HEK293 (cell line): ENCODE data around the gene ITGB2.
A peak's percentile ranks its signal among the peaks of the same experiment; 100 is the strongest.

ENCODE experiments used
- CTCF ChIA-PET: fragments of 350-600 bp; formaldehyde crosslinking; extraction: SDS; loops from one replicate; lab custom pipeline; 2021; ENCODE audit warnings: antibody characterized with exemption; lab: Yijun Ruan, JAX
- POLR2A ChIA-PET: fragments of 300-600 bp; formaldehyde crosslinking; extraction: SDS; loops from one replicate; lab custom pipeline; 2020; ENCODE audit warnings: antibody characterized with exemption, inconsistent platforms; lab: Yijun Ruan, JAX
- H3K27ac ChIP-seq: fragments of 200-500 bp; sonication (Bioruptor generic); 2 replicates; pipeline ENCODE4 v1.5.1; 2014; ENCODE audit warnings: low read depth, low read length, control low read depth, inconsistent platforms; ENCODE audit errors: extremely low read depth
- H3K36me3 ChIP-seq, 2 experiments: fragments of 200-500 bp in 1 of 2; sonication (Bioruptor generic) in 1 of 2; 1 replicate in 1 of 2; 2 replicates in 1 of 2; pipeline ENCODE4 v1.5.1; 2014 to 2017; ENCODE audit warnings: inconsistent platforms in 2 of 2, low read length in 2 of 2; ENCODE audit not compliant: control insufficient read depth in 2 of 2, insufficient read depth in 1 of 2
- H3K4me1 ChIP-seq: fragments of 200-500 bp; sonication (Bioruptor generic); 2 replicates; pipeline ENCODE4 v1.5.1; 2014; ENCODE audit warnings: mild to moderate bottlenecking, low read length, inconsistent platforms; ENCODE audit not compliant: control insufficient read depth, insufficient read depth
- H3K4me3 ChIP-seq: 2 replicates; pipeline ENCODE4 v1.5.1; 2011; ENCODE audit warnings: low read depth, mild to moderate bottlenecking, control low read depth, low read length, moderate library complexity
- H3K9me3 ChIP-seq: fragments of 200-500 bp; sonication (Bioruptor generic); 2 replicates; pipeline ENCODE4 v1.5.1; 2014; ENCODE audit warnings: low read depth, low read length, inconsistent platforms; ENCODE audit not compliant: control insufficient read depth, insufficient read depth
- BCL11A ChIP-seq: fragments of 450-650 bp; formaldehyde crosslinking; IDR thresholded peaks from 2 replicates; pipeline ENCODE4 v1.5.1; 2016; ENCODE audit warnings: low read depth, missing biosample characterization, missing genetic modification characterization
- EGR2 ChIP-seq: fragments of 450-650 bp; formaldehyde crosslinking; IDR thresholded peaks from 2 replicates; pipeline ENCODE4 v1.5.1; 2016; ENCODE audit warnings: low read depth, missing biosample characterization, missing genetic modification characterization
- FEZF1 ChIP-seq: fragments of 450-650 bp; formaldehyde crosslinking; IDR thresholded peaks from 2 replicates; pipeline ENCODE4 v1.5.1; 2016; ENCODE audit warnings: missing biosample characterization, missing genetic modification characterization
- GLIS1 ChIP-seq: fragments of 450-650 bp; formaldehyde crosslinking; IDR thresholded peaks from 2 replicates; pipeline ENCODE4 v1.5.1; 2016; ENCODE audit warnings: missing biosample characterization, missing genetic modification characterization
- KLF1 ChIP-seq: fragments of 450-650 bp; formaldehyde crosslinking; IDR thresholded peaks from 2 replicates; pipeline ENCODE4 v1.5.1; 2016; ENCODE audit warnings: missing biosample characterization, missing genetic modification characterization
- OVOL3 ChIP-seq: fragments of 450-650 bp; formaldehyde crosslinking; IDR thresholded peaks from 2 replicates; pipeline ENCODE4 v1.5.1; 2016; ENCODE audit warnings: missing biosample characterization, missing genetic modification characterization
- ZNF140 ChIP-seq: fragments of 450-650 bp; formaldehyde crosslinking; IDR thresholded peaks from 2 replicates; pipeline ENCODE4 v1.5.1; 2016; ENCODE audit warnings: missing biosample characterization, missing genetic modification characterization
- ZNF266 ChIP-seq: fragments of 450-650 bp; formaldehyde crosslinking; IDR thresholded peaks from 2 replicates; pipeline ENCODE4 v1.5.1; 2016; ENCODE audit warnings: missing biosample characterization, missing genetic modification characterization, low read depth
- ZNF302 ChIP-seq: fragments of 450-650 bp; formaldehyde crosslinking; IDR thresholded peaks from 2 replicates; pipeline ENCODE4 v1.5.1; 2016; ENCODE audit warnings: missing biosample characterization, missing genetic modification characterization, low read depth
- ZNF501 ChIP-seq: fragments of 450-650 bp; formaldehyde crosslinking; IDR thresholded peaks from 2 replicates; pipeline ENCODE4 v1.5.1; 2016; ENCODE audit warnings: missing biosample characterization, missing genetic modification characterization
- ZNF544 ChIP-seq: fragments of 450-650 bp; formaldehyde crosslinking; IDR thresholded peaks from 2 replicates; pipeline ENCODE4 v1.5.0; 2017; ENCODE audit warnings: missing biosample characterization, missing genetic modification characterization
- ZNF600 ChIP-seq: fragments of 450-650 bp; formaldehyde crosslinking; IDR thresholded peaks from 2 replicates; pipeline ENCODE4 v1.5.1; 2016; ENCODE audit warnings: missing biosample characterization, missing genetic modification characterization
- ZNF623 ChIP-seq: fragments of 450-650 bp; formaldehyde crosslinking; IDR thresholded peaks from 2 replicates; pipeline ENCODE4 v1.5.1; 2016; ENCODE audit warnings: missing biosample characterization, missing genetic modification characterization
- ZNF677 ChIP-seq: fragments of 450-650 bp; IDR thresholded peaks from 2 replicates; pipeline ENCODE4 v1.5.0; 2018; ENCODE audit warnings: missing biosample characterization, mild to moderate bottlenecking, missing genetic modification characterization, moderate library complexity
- ZNF785 ChIP-seq: fragments of 450-650 bp; formaldehyde crosslinking; IDR thresholded peaks from 2 replicates; pipeline ENCODE4 v1.5.1; 2016; ENCODE audit warnings: missing biosample characterization, missing genetic modification characterization
- TF ChIP-seq, protein P1 (sequence below): fragments of 450-650 bp; formaldehyde crosslinking; IDR thresholded peaks from 2 replicates; pipeline ENCODE4 v1.5.1; 2016; ENCODE audit warnings: missing biosample characterization, missing genetic modification characterization, borderline replicate concordance
- TF ChIP-seq, protein P2 (sequence below): fragments of 450-650 bp; formaldehyde crosslinking; IDR thresholded peaks from 2 replicates; pipeline ENCODE4 v1.5.1; 2016; ENCODE audit warnings: missing biosample characterization, missing genetic modification characterization
- TF ChIP-seq, protein P3 (sequence below): fragments of 450-650 bp; formaldehyde crosslinking; IDR thresholded peaks from 2 replicates; pipeline ENCODE4 v1.5.1; 2016; ENCODE audit warnings: missing biosample characterization, missing genetic modification characterization
- TF ChIP-seq, protein P4 (sequence below): fragments of 450-650 bp; formaldehyde crosslinking; IDR thresholded peaks from 2 replicates; pipeline ENCODE4 v1.5.1; 2016; ENCODE audit warnings: missing biosample characterization, missing genetic modification characterization
- TF ChIP-seq, protein P5 (sequence below): fragments of 450-650 bp; formaldehyde crosslinking; IDR thresholded peaks from 2 replicates; pipeline ENCODE4 v1.5.1; 2016; ENCODE audit warnings: missing biosample characterization, missing genetic modification characterization
- TF ChIP-seq, protein P6 (sequence below): fragments of 450-650 bp; formaldehyde crosslinking; IDR thresholded peaks from 2 replicates; pipeline ENCODE4 v1.5.1; 2016; ENCODE audit warnings: missing biosample characterization, missing genetic modification characterization
- TF ChIP-seq, protein P7 (sequence below): fragments of 450-650 bp; formaldehyde crosslinking; IDR thresholded peaks from 2 replicates; pipeline ENCODE4 v1.5.1; 2016; ENCODE audit warnings: missing biosample characterization, missing genetic modification characterization

The ITGB2 gene

DNA sequence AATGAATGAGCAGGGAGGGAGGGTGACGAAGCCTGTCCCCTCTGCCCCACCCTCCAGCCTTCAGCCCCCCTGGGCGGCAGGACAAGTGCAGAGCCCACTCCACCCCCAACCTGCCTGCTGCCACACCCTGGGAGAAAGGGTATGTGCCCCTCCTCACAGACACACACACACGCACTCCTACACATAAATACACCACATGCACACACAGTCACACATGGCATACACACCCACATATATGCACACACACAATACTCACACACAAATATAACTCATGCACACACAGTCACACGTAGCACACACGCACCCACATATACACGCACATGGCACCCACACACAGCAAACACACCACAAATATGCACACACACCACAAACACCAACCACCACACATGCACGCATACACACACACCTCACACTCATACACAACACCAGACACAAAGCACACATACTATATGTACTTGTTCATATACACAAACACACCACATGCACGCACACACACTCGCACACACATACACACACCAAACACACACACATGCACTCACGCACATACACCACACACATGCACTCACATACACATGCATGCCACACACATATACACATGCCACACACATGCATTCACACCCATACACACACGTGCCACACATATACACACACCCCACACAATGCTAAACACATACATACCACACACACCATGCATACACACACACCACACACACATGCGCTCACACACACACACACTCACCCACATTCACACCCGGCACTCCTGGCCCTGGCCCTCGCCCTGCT is 16.4 kb downstream of the ITGB2 start:
- Histone ChIP-seq H3K4me1 (no peaks in the 10 kb centered on the region), H3K4me3 (no peak overlapping the region), H3K9me3 (no peaks in the 10 kb centered on the region), H3K27ac (no peak overlapping the region), H3K36me3 (no peaks in the 10 kb centered on the region)
- POLR2A ChIA-PET: no interaction called here
- CTCF ChIA-PET: no interaction called here
- TF ChIP-seq, protein P1, sequence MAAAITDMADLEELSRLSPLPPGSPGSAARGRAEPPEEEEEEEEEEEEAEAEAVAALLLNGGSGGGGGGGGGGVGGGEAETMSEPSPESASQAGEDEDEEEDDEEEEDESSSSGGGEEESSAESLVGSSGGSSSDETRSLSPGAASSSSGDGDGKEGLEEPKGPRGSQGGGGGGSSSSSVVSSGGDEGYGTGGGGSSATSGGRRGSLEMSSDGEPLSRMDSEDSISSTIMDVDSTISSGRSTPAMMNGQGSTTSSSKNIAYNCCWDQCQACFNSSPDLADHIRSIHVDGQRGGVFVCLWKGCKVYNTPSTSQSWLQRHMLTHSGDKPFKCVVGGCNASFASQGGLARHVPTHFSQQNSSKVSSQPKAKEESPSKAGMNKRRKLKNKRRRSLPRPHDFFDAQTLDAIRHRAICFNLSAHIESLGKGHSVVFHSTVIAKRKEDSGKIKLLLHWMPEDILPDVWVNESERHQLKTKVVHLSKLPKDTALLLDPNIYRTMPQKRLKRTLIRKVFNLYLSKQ (tag by site-specific recombination): no peak
- TF ChIP-seq ZNF140 (tag by site-specific recombination): peak; percentile 16; the same call in 1 of the 2 replicates
- TF ChIP-seq GLIS1 (tag by site-specific recombination): no peak
- TF ChIP-seq, protein P2, sequence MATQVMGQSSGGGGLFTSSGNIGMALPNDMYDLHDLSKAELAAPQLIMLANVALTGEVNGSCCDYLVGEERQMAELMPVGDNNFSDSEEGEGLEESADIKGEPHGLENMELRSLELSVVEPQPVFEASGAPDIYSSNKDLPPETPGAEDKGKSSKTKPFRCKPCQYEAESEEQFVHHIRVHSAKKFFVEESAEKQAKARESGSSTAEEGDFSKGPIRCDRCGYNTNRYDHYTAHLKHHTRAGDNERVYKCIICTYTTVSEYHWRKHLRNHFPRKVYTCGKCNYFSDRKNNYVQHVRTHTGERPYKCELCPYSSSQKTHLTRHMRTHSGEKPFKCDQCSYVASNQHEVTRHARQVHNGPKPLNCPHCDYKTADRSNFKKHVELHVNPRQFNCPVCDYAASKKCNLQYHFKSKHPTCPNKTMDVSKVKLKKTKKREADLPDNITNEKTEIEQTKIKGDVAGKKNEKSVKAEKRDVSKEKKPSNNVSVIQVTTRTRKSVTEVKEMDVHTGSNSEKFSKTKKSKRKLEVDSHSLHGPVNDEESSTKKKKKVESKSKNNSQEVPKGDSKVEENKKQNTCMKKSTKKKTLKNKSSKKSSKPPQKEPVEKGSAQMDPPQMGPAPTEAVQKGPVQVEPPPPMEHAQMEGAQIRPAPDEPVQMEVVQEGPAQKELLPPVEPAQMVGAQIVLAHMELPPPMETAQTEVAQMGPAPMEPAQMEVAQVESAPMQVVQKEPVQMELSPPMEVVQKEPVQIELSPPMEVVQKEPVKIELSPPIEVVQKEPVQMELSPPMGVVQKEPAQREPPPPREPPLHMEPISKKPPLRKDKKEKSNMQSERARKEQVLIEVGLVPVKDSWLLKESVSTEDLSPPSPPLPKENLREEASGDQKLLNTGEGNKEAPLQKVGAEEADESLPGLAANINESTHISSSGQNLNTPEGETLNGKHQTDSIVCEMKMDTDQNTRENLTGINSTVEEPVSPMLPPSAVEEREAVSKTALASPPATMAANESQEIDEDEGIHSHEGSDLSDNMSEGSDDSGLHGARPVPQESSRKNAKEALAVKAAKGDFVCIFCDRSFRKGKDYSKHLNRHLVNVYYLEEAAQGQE (tag by site-specific recombination): no peak
- no peak for TF ChIP-seq OVOL3
- TF ChIP-seq, protein P3, sequence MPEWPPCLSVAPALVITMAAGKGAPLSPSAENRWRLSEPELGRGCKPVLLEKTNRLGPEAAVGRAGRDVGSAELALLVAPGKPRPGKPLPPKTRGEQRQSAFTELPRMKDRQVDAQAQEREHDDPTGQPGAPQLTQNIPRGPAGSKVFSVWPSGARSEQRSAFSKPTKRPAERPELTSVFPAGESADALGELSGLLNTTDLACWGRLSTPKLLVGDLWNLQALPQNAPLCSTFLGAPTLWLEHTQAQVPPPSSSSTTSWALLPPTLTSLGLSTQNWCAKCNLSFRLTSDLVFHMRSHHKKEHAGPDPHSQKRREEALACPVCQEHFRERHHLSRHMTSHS (tag by site-specific recombination): no peak
- 0 out of 2 replicates have a peak, but pooled peaks have one; percentile 25 for TF ChIP-seq ZNF785
- no peak for TF ChIP-seq BCL11A (tag by site-specific recombination)
- TF ChIP-seq EGR2 (tag by site-specific recombination): peak; percentile 95
- no peak for TF ChIP-seq ZNF501 (tag by site-specific recombination)
- TF ChIP-seq, protein P4, sequence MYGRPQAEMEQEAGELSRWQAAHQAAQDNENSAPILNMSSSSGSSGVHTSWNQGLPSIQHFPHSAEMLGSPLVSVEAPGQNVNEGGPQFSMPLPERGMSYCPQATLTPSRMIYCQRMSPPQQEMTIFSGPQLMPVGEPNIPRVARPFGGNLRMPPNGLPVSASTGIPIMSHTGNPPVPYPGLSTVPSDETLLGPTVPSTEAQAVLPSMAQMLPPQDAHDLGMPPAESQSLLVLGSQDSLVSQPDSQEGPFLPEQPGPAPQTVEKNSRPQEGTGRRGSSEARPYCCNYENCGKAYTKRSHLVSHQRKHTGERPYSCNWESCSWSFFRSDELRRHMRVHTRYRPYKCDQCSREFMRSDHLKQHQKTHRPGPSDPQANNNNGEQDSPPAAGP (tag by site-specific recombination): no peak
- TF ChIP-seq FEZF1: no peak
- no peak for TF ChIP-seq ZNF600 (tag by site-specific recombination)
- TF ChIP-seq, protein P5, sequence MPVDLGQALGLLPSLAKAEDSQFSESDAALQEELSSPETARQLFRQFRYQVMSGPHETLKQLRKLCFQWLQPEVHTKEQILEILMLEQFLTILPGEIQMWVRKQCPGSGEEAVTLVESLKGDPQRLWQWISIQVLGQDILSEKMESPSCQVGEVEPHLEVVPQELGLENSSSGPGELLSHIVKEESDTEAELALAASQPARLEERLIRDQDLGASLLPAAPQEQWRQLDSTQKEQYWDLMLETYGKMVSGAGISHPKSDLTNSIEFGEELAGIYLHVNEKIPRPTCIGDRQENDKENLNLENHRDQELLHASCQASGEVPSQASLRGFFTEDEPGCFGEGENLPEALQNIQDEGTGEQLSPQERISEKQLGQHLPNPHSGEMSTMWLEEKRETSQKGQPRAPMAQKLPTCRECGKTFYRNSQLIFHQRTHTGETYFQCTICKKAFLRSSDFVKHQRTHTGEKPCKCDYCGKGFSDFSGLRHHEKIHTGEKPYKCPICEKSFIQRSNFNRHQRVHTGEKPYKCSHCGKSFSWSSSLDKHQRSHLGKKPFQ (tag by site-specific recombination): peak; percentile 83
- TF ChIP-seq KLF1 (tag by site-specific recombination): peak; percentile 25; the same call in 1 of the 2 replicates
- 0 out of 2 replicates have a peak, but pooled peaks have one; percentile 18 for TF ChIP-seq ZNF266 (tag by site-specific recombination)
- no peak for TF ChIP-seq ZNF302
- TF ChIP-seq ZNF623: no peak
- TF ChIP-seq, protein P6, sequence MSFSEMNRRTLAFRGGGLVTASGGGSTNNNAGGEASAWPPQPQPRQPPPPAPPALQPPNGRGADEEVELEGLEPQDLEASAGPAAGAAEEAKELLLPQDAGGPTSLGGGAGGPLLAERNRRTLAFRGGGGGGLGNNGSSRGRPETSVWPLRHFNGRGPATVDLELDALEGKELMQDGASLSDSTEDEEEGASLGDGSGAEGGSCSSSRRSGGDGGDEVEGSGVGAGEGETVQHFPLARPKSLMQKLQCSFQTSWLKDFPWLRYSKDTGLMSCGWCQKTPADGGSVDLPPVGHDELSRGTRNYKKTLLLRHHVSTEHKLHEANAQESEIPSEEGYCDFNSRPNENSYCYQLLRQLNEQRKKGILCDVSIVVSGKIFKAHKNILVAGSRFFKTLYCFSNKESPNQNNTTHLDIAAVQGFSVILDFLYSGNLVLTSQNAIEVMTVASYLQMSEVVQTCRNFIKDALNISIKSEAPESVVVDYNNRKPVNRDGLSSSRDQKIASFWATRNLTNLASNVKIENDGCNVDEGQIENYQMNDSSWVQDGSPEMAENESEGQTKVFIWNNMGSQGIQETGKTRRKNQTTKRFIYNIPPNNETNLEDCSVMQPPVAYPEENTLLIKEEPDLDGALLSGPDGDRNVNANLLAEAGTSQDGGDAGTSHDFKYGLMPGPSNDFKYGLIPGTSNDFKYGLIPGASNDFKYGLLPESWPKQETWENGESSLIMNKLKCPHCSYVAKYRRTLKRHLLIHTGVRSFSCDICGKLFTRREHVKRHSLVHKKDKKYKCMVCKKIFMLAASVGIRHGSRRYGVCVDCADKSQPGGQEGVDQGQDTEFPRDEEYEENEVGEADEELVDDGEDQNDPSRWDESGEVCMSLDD (tag by site-specific recombination): no peak
- TF ChIP-seq, protein P7, sequence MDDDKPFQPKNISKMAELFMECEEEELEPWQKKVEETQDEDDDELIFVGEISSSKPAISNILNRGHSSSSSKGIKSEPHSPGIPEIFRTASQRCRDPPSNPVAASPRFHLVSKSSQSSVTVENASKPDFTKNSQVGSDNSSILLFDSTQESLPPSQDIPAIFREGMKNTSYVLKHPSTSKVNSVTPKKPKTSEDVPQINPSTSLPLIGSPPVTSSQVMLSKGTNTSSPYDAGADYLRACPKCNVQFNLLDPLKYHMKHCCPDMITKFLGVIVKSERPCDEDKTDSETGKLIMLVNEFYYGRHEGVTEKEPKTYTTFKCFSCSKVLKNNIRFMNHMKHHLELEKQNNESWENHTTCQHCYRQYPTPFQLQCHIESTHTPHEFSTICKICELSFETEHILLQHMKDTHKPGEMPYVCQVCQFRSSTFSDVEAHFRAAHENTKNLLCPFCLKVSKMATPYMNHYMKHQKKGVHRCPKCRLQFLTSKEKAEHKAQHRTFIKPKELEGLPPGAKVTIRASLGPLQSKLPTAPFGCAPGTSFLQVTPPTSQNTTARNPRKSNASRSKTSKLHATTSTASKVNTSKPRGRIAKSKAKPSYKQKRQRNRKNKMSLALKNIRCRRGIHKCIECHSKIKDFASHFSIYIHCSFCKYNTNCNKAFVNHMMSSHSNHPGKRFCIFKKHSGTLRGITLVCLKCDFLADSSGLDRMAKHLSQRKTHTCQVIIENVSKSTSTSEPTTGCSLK (tag by site-specific recombination): peak; percentile 14; the same call in 1 of the 2 replicates
- no peak for TF ChIP-seq ZNF677 (tag by site-specific recombination)
- TF ChIP-seq ZNF544: peak; percentile 23; the same call in 1 of the 2 replicates
